Calu3 (cell line): ENCODE data around the gene LAIR1. TPM values are rescaled to one million over a fixed set of nuclear protein-coding genes. Genes with fewer than 3 reads are reported as not detected.

ENCODE experiments used
- BruUV-seq: library from RNA; stranded (reverse); fragments of 400-500 nt; replicated peaks from 2 replicates; lab custom pipeline; 2021; lab: Mats Ljungman, UMichigan
- CTCF ChIA-PET: fragments of 300-600 bp; sonication (Branson Sonifier 250); formaldehyde crosslinking; loops from one replicate; lab custom pipeline; 2022; ENCODE audit warnings: antibody characterized with exemption; lab: Charles Lee
- DNase-seq: peaks from one replicate; pipeline ENCODE4 v3.0.0; 2022
- H3K27ac Mint-ChIP-seq: one replicate; pipeline ENCODE4 v1.8.0; 2022; ENCODE audit warnings: mixed read lengths; ENCODE audit not compliant: unreplicated experiment
- H3K27me3 Mint-ChIP-seq: one replicate; pipeline ENCODE4 v1.8.0; 2022; ENCODE audit warnings: mixed read lengths; ENCODE audit not compliant: unreplicated experiment
- H3K36me3 Mint-ChIP-seq: one replicate; pipeline ENCODE4 v1.8.0; 2022; ENCODE audit warnings: mild to moderate bottlenecking, moderate library complexity, mixed read lengths; ENCODE audit not compliant: insufficient read depth, unreplicated experiment
- H3K4me1 Mint-ChIP-seq: one replicate; pipeline ENCODE4 v1.8.0; 2022; ENCODE audit warnings: mild to moderate bottlenecking, low read depth, mixed read lengths; ENCODE audit not compliant: unreplicated experiment
- H3K4me3 Mint-ChIP-seq: one replicate; pipeline ENCODE4 v1.8.0; 2022; ENCODE audit warnings: mild to moderate bottlenecking, low read depth, moderate library complexity, mixed read lengths; ENCODE audit not compliant: unreplicated experiment
- H3K9me3 Mint-ChIP-seq: one replicate; pipeline ENCODE4 v1.8.0; 2022; ENCODE audit warnings: low read depth, mixed read lengths; ENCODE audit not compliant: unreplicated experiment
- intact Hi-C: fragments of 100-400 bp; cut with micrococcal nuclease; formaldehyde crosslinking; loops from one replicate; pipeline ENCODE4 v1.10.0; 2022; ENCODE audit not compliant: unreplicated experiment
- total RNA-seq: library from RNA; stranded (reverse); gene quantifications from 2 replicates; pipeline ENCODE4 v1.2.3, GENCODE V29; 2022
- TF ChIP-seq, protein P1 (sequence below): fragments of 200-600 bp; IDR thresholded peaks from one replicate; pipeline ENCODE4 v1.8.0; 2022; ENCODE audit warnings: antibody characterized with exemption; ENCODE audit not compliant: unreplicated experiment

The LAIR1 gene
- total RNA-seq, 1 experiment from 2014 or later, result 0.83 TPM

GRCh38 chr19:54335164-54335563 lies 29.6 kb downstream of the LAIR1 start:
- BruUV-seq, result no TSS peak
- Mint-ChIP-seq H3K27me3 (peaks cover 63% of the 10 kb centered on the region), H3K36me3 (no peaks in the 10 kb centered on the region), H3K4me3 (no peak overlapping the region), H3K9me3 (no peaks in the 10 kb centered on the region), H3K4me1 (no peaks in the 10 kb centered on the region), H3K27ac (no peak overlapping the region)
- TF ChIP-seq, protein P1, sequence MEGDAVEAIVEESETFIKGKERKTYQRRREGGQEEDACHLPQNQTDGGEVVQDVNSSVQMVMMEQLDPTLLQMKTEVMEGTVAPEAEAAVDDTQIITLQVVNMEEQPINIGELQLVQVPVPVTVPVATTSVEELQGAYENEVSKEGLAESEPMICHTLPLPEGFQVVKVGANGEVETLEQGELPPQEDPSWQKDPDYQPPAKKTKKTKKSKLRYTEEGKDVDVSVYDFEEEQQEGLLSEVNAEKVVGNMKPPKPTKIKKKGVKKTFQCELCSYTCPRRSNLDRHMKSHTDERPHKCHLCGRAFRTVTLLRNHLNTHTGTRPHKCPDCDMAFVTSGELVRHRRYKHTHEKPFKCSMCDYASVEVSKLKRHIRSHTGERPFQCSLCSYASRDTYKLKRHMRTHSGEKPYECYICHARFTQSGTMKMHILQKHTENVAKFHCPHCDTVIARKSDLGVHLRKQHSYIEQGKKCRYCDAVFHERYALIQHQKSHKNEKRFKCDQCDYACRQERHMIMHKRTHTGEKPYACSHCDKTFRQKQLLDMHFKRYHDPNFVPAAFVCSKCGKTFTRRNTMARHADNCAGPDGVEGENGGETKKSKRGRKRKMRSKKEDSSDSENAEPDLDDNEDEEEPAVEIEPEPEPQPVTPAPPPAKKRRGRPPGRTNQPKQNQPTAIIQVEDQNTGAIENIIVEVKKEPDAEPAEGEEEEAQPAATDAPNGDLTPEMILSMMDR, result no peak
- no peak for DNase-seq
- intact Hi-C loops, result no loop called here
- CTCF ChIA-PET, result no interaction called here

DNA sequence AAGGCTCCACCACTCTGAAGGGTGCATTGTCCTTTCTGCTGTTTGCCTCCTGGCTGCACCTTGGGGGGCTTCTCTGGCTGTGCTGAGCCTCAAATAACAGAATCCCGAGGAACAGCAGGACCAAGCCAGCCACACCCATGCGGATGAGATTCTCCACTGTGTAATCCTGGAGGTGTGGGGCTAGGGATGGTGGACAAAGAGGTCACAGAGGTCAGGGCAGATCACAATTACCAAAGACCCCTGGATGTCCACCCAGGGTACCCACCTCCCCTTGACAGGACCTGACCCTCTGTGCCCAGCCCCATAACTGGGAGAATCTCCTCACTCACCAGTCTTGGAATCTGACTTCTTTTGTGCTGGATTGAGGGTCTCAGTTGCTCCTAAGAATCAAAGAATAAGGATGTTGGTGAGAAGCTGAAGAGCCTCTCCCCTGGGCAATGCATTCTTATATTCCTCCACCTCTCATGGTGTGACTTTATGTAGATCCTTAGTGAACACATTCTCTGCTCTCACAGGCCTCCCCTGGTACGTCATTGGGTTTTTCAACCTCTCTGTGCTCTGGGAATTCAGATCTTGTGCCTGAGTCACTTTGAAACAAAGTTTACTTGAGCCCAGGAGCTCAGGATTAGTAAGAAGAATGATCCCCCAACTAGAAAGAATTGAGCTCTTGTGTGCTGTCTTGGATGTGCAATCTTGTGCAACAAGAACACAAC lies 31.0 kb downstream of the LAIR1 start:
- Mint-ChIP-seq H3K27me3 (peaks cover 63% of the 10 kb centered on the region), H3K27ac (no peak overlapping the region), H3K4me3 (no peak overlapping the region), H3K36me3 (no peaks in the 10 kb centered on the region), H3K4me1 (no peaks in the 10 kb centered on the region), H3K9me3 (peaks cover 2% of the 10 kb centered on the region)
- TF ChIP-seq, protein P1, result no peak
- CTCF ChIA-PET, result interaction anchor here (0.6 to 0.9 kb wide), 2 partner anchors 13 to 68 kb away, joined by 3 to 6 read pairs; no protein-coding TSS in a partner anchor
- no TSS peak for BruUV-seq
- intact Hi-C loops, result no loop called here
- no peak for DNase-seq

DNA sequence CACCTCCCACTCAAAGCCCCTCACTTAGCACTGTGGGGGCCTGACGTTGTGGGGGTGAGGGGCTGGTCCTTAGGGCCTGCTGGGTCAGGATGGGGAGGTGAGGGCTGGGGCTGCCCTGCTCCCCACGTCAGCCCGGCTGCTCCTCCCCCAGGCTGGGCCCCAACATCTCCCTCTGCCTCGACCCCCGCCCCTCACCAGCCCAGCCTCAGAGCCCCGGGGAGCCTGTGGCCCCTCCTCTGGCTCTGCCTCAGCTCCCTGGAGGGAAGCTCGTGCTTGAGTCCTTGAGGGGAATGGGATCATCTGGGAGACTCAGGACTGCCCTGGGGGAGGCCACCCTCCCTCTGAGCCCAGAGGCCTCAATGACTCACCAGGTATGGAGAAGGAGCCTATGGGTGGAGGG lies 32.6 kb downstream of the LAIR1 start:
- no TSS peak for BruUV-seq
- Mint-ChIP-seq H3K4me3 (no peak overlapping the region), H3K4me1 (no peaks in the 10 kb centered on the region), H3K27me3 (peaks cover 55% of the 10 kb centered on the region), H3K36me3 (no peaks in the 10 kb centered on the region), H3K9me3 (peaks cover 6% of the 10 kb centered on the region), H3K27ac (no peak overlapping the region)
- no peak for DNase-seq
- CTCF ChIA-PET, result no interaction called here
- TF ChIP-seq, protein P1, result no peak
- intact Hi-C loops, result no loop called here

DNA sequence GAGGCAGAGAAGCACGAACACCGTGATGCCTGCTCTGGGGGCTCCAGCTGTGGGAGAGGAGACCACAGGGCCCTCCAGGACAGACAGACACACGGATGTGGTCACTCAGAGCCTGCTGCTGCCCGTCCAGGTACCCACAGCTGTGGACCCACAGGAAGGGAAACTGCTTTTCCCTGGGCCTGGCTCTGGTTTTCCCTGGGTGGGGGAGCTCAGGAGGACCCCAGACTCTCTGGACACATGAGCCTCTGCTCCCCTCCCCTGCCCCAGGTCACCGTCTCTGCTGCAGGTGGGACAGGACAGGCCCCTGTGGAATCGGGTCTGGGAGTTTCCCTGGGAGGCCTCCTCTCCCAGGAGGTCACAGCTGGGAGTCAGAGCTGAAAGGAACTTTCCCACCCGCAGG lies 33.1 kb downstream of the LAIR1 start:
- no peak overlapping the region for H3K4me3 Mint-ChIP-seq
- DNase-seq, result no peak
- TF ChIP-seq, protein P1, result no peak
- peaks cover 51% of the 10 kb centered on the region for H3K27me3 Mint-ChIP-seq
- intact Hi-C loops, result no loop called here
- H3K36me3 Mint-ChIP-seq, result no peaks in the 10 kb centered on the region
- CTCF ChIA-PET, result no interaction called here
- H3K4me1 Mint-ChIP-seq, result no peaks in the 10 kb centered on the region
- no peak overlapping the region for H3K27ac Mint-ChIP-seq
- no TSS peak for BruUV-seq
- peaks cover 6% of the 10 kb centered on the region for H3K9me3 Mint-ChIP-seq
